ENCODE results near the gene IQSEC1. TPM values are rescaled to one million over a fixed set of nuclear protein-coding genes. Genes with fewer than 3 reads are reported as not detected.
A peak's percentile ranks its signal among the peaks of the same experiment; 100 is the strongest.

Gene IQSEC1
- total and polyA plus RNA-seq, 7 donors = 2.5 to 39.1 (median 23.9) TPM

DNA sequence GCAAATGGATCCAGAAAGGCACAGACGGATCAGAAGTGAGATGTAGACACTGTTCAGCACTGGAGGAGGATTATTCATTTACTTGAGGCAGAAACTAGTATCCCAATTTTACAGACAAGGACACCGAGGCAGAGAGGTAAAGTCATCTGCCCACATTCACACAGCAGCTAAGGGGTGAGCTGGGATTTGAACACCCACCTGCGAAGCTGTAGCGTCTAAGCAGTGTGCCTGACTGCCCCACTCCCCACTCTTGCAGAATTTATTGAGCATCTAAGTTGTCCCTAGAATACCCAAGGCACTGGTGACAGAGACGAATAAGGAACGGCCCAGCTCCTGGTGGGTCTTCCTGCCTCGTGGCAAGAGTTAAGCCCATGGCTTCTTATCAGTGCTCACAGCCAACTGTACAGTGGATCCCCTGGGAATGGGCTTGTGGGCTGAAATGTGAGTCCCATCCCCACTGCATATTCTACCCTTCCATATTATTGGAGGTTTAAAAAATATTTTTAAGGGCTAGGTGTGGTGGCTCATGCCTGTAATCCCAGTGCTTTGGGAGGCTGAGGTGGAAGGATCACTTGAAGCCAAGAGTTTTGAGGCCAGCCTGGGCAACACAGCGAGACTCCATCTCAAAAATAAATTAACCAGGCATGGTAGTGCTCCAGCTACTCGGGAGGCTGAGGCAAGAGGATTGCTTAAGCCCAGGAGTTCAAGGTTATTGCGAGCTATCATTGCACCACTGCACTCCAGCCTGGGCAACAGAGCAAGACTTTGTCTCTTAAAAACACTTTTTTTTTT is 77.6 kb downstream of the IQSEC1 start:
- no peaks in the 10 kb centered on the region for H3K36me3 ChIP-seq
- no peak for DNase-seq
- intact Hi-C loops (cut with DNase I) = loop anchor here (2.0 to 10.0 kb wide), 7 partner anchors 29 to 1132 kb away; partner anchors contain the start of genes RAF1 and TMEM43
- TF ChIP-seq POLR2AphosphoS5 (IDR thresholded peaks at IDR 0.05) = no peak
- TF ChIP-seq, protein P1, sequence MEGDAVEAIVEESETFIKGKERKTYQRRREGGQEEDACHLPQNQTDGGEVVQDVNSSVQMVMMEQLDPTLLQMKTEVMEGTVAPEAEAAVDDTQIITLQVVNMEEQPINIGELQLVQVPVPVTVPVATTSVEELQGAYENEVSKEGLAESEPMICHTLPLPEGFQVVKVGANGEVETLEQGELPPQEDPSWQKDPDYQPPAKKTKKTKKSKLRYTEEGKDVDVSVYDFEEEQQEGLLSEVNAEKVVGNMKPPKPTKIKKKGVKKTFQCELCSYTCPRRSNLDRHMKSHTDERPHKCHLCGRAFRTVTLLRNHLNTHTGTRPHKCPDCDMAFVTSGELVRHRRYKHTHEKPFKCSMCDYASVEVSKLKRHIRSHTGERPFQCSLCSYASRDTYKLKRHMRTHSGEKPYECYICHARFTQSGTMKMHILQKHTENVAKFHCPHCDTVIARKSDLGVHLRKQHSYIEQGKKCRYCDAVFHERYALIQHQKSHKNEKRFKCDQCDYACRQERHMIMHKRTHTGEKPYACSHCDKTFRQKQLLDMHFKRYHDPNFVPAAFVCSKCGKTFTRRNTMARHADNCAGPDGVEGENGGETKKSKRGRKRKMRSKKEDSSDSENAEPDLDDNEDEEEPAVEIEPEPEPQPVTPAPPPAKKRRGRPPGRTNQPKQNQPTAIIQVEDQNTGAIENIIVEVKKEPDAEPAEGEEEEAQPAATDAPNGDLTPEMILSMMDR (IDR thresholded peaks at IDR 0.05) = no peak
- no peak for TF ChIP-seq POLR2A (IDR thresholded peaks at IDR 0.05)
- no peak for TF ChIP-seq EP300 (IDR thresholded peaks at IDR 0.05)
- H3K27me3 ChIP-seq = no peaks in the 10 kb centered on the region
- peaks cover 0 to 26% (median 15%) of the 10 kb centered on the region in 4 donors for H3K4me1 ChIP-seq
- peak overlapping the region in 2 of 4 donors; percentile 89 to 99 for H3K4me3 ChIP-seq
- H3K9me3 ChIP-seq = no peaks in the 10 kb centered on the region
- 73% methylated on average over 10 of the region's 10 CpGs for WGBS, 2 donors
- peak overlapping the region; percentile 83 to 93 (median 92) for H3K27ac ChIP-seq

DNA sequence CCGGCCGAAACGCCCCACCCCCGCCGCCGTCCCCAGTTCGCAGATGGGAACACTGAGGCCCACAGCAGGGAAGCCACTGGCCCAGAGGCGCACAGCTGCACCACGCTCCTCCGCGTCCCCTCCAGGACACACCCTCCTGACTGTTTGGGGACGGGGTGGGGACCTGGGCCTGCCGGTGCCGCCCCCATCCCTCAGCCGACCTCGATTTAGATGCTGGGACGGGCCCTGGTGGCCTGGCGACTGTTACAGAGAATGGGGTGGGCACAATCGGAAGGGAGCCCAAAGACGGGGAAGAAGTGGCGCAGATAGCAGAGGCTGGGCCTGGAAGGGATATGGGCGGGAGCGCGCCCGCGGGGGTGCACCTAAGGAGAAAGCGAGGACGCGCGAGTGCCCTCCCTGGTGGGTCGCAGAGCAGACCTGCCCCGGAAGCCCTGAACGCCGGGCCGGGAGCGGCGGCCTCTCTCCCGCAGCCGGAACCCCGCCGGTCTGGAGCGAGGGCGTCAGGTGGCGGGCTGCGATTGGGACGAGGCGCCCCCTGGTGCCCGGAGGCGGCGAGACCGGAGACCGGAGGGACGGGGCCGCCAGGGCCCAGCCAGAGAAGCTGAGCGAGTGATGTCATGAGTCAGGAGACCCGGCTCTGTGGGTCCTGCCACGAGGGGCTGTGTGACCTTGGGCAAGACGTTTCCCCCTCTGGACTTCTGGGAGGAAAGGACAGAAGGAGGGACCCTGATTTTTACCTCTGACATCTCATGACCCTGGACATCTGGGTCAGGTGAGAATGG is 78.4 kb downstream of the IQSEC1 start:
- WGBS, 2 donors = 1% methylated on average over 58 of the region's 58 CpGs

DNA sequence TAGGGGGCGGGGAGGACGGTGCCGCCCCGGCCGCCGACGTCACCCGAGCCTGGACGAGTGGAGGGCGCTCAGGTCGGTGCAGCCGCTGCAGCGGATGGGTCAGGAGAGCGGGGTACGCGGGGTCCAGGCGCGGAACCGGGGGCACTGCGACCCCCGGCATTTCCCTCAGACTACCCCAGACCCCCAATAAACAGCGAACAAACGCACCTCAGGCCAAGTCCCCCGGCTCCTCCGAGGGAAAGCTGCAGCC is 78.9 kb downstream of the IQSEC1 start:
- TF ChIP-seq, protein P1 (IDR thresholded peaks at IDR 0.05) = no peak
- TF ChIP-seq EP300 (IDR thresholded peaks at IDR 0.05) (no peak), POLR2AphosphoS5 (IDR thresholded peaks at IDR 0.05) (peak in 2 of 4 donors; percentile 24 to 41), POLR2A (IDR thresholded peaks at IDR 0.05) (no peak)
- Histone ChIP-seq H3K27me3 (no peaks in the 10 kb centered on the region), H3K4me1 (peaks cover 0 to 26% (median 15%) of the 10 kb centered on the region in 4 donors), H3K36me3 (no peaks in the 10 kb centered on the region), H3K27ac (peak overlapping the region; percentile 83 to 93 (median 92)), H3K9me3 (no peaks in the 10 kb centered on the region), H3K4me3 (peak overlapping the region; percentile 52 to 99 (median 84))
- intact Hi-C loops (cut with DNase I) = loop anchor here (2.0 to 10.0 kb wide), 5 partner anchors 27 to 481 kb away; partner anchors contain the start of gene RAF1
- WGBS, 2 donors = 0 to 1% methylated on average over 25 of the region's 25 CpGs
- peak; percentile 83 for DNase-seq

More for the DNA sequence above, 78.4 kb downstream of the IQSEC1 start:
- DNase-seq = peak; percentile 94
- H3K27ac ChIP-seq = peak overlapping the region; percentile 83 to 93 (median 92)
- H3K4me1 ChIP-seq = peaks cover 0 to 26% (median 15%) of the 10 kb centered on the region in 4 donors
- no peaks in the 10 kb centered on the region for H3K36me3 ChIP-seq
- H3K9me3 ChIP-seq = no peaks in the 10 kb centered on the region
- TF ChIP-seq, protein P1 (IDR thresholded peaks at IDR 0.05) = peak; percentile 85 to 93 (median 91)
- TF ChIP-seq POLR2AphosphoS5 (IDR thresholded peaks at IDR 0.05) (peak; percentile 71 to 93 (median 91)), EP300 (IDR thresholded peaks at IDR 0.05) (peak in 1 of 4 donors; percentile 12), POLR2A (IDR thresholded peaks at IDR 0.05) (peak; percentile 55 to 77)
- no peaks in the 10 kb centered on the region for H3K27me3 ChIP-seq
- intact Hi-C loops (cut with DNase I) = loop anchor here (2.0 to 10.0 kb wide), 7 partner anchors 28 to 1133 kb away; partner anchors contain the start of genes RAF1 and TMEM43
- H3K4me3 ChIP-seq = peak overlapping the region; percentile 52 to 99 (median 84)

- peaks cover 0 to 26% (median 15%) of the 10 kb centered on the region in 4 donors for H3K4me1 ChIP-seq
- 1% methylated on average over 114 of the region's 114 CpGs for WGBS, 2 donors
- intact Hi-C loops (cut with DNase I) = loop anchor here (2.0 to 10.0 kb wide), 5 partner anchors 27 to 481 kb away; partner anchors contain the start of gene RAF1
These were observed 79.5 kb downstream of the IQSEC1 start for GRCh38 chr3:12993517-12994356.

More at GRCh38 chr3:12993517-12994356, 79.5 kb downstream of the IQSEC1 start:
- H3K27me3 ChIP-seq = no peaks in the 10 kb centered on the region
- peak overlapping the region; percentile 83 to 93 (median 92) for H3K27ac ChIP-seq
- H3K9me3 ChIP-seq = no peaks in the 10 kb centered on the region
- peak in 1 of 4 donors; percentile 3 for TF ChIP-seq POLR2AphosphoS5 (IDR thresholded peaks at IDR 0.05)
- TF ChIP-seq, protein P1 (IDR thresholded peaks at IDR 0.05) = no peak
- no peak for TF ChIP-seq EP300 (IDR thresholded peaks at IDR 0.05)
- TF ChIP-seq POLR2A (IDR thresholded peaks at IDR 0.05) = no peak
- H3K4me3 ChIP-seq = peak overlapping the region; percentile 61 to 99 (median 84)
- DNase-seq = peak; percentile 73
- H3K36me3 ChIP-seq = no peaks in the 10 kb centered on the region

Data from sigmoid colon (tissue), 7 donors.